GM12865 (cell line): ENCODE measurements around the gene HTR4.

Experiments used
- DNase-seq: peaks from one replicate; pipeline ENCODE4 v3.0.0; 2010; ENCODE audit warnings: low read depth
- H3K4me3 ChIP-seq: 2 replicates; pipeline ENCODE4 v1.5.1; 2011; ENCODE audit warnings: mild to moderate bottlenecking, low read depth, low read length, control low read depth
- TF ChIP-seq, protein P1 (sequence below): IDR thresholded peaks from 2 replicates; pipeline ENCODE4 v1.5.1; 2011; ENCODE audit warnings: low read length, control low read depth, low read depth, inconsistent platforms; ENCODE audit not compliant: insufficient read depth; ENCODE audit errors: missing control alignments

HTR4 gene

DNA sequence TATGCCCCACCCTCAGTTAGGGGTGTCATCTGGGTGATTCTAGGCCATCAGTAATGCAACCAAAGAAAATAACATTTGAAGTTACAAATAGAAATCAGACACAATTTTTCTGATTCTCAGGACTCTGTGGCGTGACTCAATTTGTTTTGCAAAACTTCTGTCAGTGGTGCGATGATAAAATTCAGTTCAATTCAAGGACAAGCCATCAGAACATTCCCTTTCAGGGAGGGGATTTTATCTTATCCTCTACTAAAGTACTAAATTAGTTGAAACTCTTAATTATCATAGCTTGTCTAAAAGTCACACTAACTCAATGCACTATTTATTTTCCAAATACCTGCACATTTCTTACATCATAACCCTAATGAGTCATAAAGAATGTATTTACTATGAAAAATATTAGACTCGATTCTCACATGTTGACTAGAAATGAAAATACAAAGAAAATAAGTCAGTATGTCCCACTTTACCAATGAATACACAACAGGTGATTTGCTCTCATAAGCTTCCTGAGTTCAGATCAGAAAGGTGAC is 28.2 kb downstream of the HTR4 start:
- no peak for DNase-seq
- TF ChIP-seq, protein P1, sequence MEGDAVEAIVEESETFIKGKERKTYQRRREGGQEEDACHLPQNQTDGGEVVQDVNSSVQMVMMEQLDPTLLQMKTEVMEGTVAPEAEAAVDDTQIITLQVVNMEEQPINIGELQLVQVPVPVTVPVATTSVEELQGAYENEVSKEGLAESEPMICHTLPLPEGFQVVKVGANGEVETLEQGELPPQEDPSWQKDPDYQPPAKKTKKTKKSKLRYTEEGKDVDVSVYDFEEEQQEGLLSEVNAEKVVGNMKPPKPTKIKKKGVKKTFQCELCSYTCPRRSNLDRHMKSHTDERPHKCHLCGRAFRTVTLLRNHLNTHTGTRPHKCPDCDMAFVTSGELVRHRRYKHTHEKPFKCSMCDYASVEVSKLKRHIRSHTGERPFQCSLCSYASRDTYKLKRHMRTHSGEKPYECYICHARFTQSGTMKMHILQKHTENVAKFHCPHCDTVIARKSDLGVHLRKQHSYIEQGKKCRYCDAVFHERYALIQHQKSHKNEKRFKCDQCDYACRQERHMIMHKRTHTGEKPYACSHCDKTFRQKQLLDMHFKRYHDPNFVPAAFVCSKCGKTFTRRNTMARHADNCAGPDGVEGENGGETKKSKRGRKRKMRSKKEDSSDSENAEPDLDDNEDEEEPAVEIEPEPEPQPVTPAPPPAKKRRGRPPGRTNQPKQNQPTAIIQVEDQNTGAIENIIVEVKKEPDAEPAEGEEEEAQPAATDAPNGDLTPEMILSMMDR, result no peak
- no peak overlapping the region for H3K4me3 ChIP-seq

DNA sequence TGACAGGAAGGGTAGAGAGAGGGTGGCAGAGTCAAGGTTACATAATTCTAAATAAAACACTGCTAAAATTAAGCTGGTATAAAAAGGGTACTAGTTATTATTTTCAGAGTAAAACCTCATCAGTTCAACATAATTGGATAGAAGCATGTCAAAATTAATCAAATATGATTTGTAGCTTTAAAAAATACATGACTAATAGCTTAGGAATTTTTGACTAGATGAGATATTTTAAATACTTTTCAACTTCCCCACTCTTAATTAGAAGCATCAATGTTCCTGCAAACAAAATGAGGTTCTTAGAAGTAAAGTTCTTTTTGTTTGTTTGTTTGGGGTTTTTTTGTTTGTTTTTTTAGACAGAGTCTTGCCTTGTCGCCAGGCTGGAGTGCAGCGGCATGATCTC is 29.1 kb downstream of the HTR4 start:
- TF ChIP-seq, protein P1, result no peak
- H3K4me3 ChIP-seq, result no peak overlapping the region
- no peak for DNase-seq

DNA sequence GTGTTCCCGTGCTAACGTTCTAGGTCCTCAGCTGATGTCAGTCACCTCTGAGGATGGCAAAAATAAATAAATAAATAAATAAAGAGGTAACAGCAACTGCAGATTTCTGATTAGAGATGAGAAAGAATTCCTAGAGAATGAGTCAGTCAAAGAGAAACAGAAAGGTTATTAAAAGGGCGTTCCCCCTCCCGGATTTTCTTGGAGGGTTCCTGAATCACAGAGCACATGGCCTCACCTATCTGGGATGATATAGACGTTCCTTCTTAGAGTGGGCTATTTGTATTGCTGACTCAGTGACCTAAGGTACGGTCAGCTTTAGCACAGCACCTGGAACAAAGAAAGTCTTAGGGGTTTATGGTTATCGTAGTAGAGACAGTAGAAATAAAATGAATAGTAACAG is 30.6 kb downstream of the HTR4 start:
- DNase-seq, result no peak
- no peak overlapping the region for H3K4me3 ChIP-seq
- TF ChIP-seq, protein P1, result no peak

DNA sequence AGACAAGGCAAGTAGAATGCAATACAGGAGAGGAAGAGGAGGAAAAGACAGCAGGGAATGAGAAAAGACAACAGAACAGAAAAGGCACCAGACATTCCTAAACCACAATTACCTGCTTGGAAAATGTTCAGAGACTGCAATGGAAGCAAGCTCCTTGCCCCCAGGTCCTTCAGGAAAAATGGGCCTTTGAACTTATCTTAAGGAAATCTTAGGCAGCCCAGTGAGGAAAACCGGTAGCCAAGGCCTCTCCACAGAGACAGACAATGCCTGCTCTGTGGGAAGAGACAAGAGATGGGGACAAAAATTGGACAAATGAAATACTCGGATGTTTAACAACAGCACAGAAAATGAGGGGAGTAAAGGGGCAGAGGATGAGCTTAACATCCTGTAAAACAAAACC is 31.2 kb downstream of the HTR4 start:
- TF ChIP-seq, protein P1, result no peak
- DNase-seq, result no peak
- no peak overlapping the region for H3K4me3 ChIP-seq

DNA sequence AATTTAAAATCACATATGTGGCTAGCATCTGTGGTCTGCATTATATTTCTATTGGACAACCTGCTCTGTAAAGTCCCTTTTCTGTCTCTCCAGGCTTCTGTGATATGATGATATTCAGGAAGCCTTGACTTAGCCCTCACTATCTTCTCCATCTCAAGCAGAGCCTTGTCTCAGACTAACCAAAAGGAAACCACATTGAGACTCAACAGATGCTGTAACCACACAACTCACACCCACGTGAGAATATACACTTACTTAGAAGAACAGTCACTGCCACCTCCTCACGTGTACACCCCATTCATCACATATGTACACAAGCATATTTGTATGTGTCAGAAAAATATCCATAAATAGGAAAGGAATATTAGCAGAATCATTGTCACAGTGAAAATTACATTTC is 33.6 kb downstream of the HTR4 start:
- TF ChIP-seq, protein P1, result no peak
- H3K4me3 ChIP-seq, result no peak overlapping the region
- DNase-seq, result peak; percentile 18

DNA sequence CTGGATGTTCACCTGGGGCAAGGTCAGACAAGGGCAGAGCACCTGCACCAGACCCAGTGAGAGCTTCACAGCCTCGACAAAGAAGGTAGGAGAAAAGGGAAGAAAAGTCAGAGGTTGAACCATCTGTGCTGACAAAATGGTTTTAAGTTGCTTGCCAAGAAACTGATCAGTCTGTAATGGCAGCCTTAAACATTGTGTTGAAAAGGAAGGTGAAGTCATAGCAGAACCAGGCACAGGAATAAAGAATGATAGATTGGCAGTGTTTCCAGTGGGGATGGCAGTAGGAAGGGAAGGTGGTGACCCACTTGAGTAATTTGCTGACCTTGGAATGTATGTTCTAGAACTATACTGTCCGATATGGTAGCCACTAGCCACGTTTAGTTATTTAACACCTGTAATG is 34.2 kb downstream of the HTR4 start:
- no peak for DNase-seq
- no peak overlapping the region for H3K4me3 ChIP-seq
- TF ChIP-seq, protein P1, result no peak

DNA sequence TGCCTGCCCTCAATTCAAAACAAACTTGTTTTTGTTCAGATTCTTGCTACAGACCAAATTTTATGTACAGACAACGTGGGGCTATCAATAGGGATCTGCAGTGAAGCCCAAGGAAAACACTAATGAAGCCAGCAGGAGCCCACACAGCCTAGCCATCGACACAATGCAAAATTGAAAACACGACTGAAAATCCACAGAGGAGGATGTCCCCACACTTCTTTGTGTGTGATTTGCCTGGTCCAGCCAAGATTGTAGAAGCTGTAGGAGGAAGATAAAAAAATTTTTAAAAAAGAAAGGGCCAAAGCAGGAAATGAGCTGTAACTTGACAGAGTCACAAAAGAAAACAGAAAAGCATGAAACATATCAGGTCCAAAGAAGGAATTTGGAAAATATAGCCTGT is 34.8 kb downstream of the HTR4 start:
- DNase-seq, result no peak
- TF ChIP-seq, protein P1, result no peak
- H3K4me3 ChIP-seq, result no peak overlapping the region
